HepG2 (cell line): ENCODE measurements around the gene NLRC3. TPM values are rescaled to one million over a fixed set of nuclear protein-coding genes. Genes with fewer than 3 reads are reported as not detected.

ENCODE experiments used
- FOXO1 ChIP-seq: sonication (generic); formaldehyde crosslinking; IDR thresholded peaks from 2 replicates; pipeline ENCODE4 v1.4.0; 2020; ENCODE audit warnings: missing genetic modification reagents
- HMGXB3 ChIP-seq: sonication (generic); formaldehyde crosslinking; IDR thresholded peaks from 2 replicates; pipeline ENCODE4 v1.4.0; 2020; ENCODE audit warnings: missing genetic modification reagents, borderline replicate concordance
- NR3C1 ChIP-seq: sonication (generic); formaldehyde crosslinking; IDR thresholded peaks from 2 replicates; pipeline ENCODE4 v1.4.0; 2020; ENCODE audit warnings: missing genetic modification reagents
- RBFOX2 ChIP-seq: fragments of 200-400 bp; formaldehyde crosslinking; IDR thresholded peaks from 2 replicates; pipeline ENCODE4 v1.6.1; 2017; ENCODE audit warnings: low read depth, mild to moderate bottlenecking, low read length
- REST ChIP-seq, 2 experiments: IDR thresholded peaks; 2 replicates each; pipeline ENCODE4 v1.6.1; 2011 to 2012; ENCODE audit warnings: low read length in 2 of 2, borderline replicate concordance in 1 of 2, low read depth in 1 of 2, mild to moderate bottlenecking in 1 of 2, moderate library complexity in 1 of 2
- SIN3A ChIP-seq: IDR thresholded peaks from 2 replicates; pipeline ENCODE4 v1.6.1; 2011; ENCODE audit warnings: low read depth, mild to moderate bottlenecking, control low read depth, low read length, borderline replicate concordance
- ZEB1 ChIP-seq: IDR thresholded peaks from 2 replicates; pipeline ENCODE4 v1.6.1; 2012; ENCODE audit warnings: mild to moderate bottlenecking, low read depth, inconsistent platforms; ENCODE audit not compliant: insufficient replicate concordance
- ZFP62 ChIP-seq: sonication (generic); formaldehyde crosslinking; IDR thresholded peaks from 2 replicates; pipeline ENCODE4 v1.4.0; 2020; ENCODE audit warnings: missing genetic modification reagents
- ZNF354B ChIP-seq: sonication (generic); formaldehyde crosslinking; IDR thresholded peaks from 2 replicates; pipeline ENCODE4 v1.8.0; 2022; ENCODE audit warnings: mild to moderate bottlenecking, missing genetic modification reagents
- ZNF496 ChIP-seq: sonication (generic); formaldehyde crosslinking; IDR thresholded peaks from 2 replicates; pipeline ENCODE4 v1.8.1; 2023; ENCODE audit warnings: mild to moderate bottlenecking, moderate library complexity, missing genetic modification reagents; ENCODE audit not compliant: insufficient replicate concordance
- ZNF512B ChIP-seq: sonication (generic); formaldehyde crosslinking; IDR thresholded peaks from 2 replicates; pipeline ENCODE4 v1.5.1; 2020; ENCODE audit warnings: missing genetic modification reagents, mild to moderate bottlenecking, borderline replicate concordance
- ZNF629 ChIP-seq: sonication (generic); formaldehyde crosslinking; conservative IDR thresholded peaks from 2 replicates; pipeline ENCODE4 v1.5.0; 2020; ENCODE audit warnings: missing genetic modification reagents
- ZNF703 ChIP-seq: sonication (generic); formaldehyde crosslinking; IDR thresholded peaks from 2 replicates; pipeline ENCODE4 v1.5.1; 2020; ENCODE audit warnings: missing genetic modification reagents, mild to moderate bottlenecking, moderate library complexity, borderline replicate concordance
- ZNF749 ChIP-seq: sonication (generic); formaldehyde crosslinking; IDR thresholded peaks from 2 replicates; pipeline ENCODE4 v1.8.0; 2022; ENCODE audit warnings: mild to moderate bottlenecking, missing genetic modification reagents, moderate library complexity, borderline replicate concordance
- ZNF800 ChIP-seq: sonication (generic); formaldehyde crosslinking; IDR thresholded peaks from 2 replicates; pipeline ENCODE4 v1.4.0; 2020; ENCODE audit warnings: missing genetic modification reagents
- polyA plus RNA-seq, 8 experiments: library from polyadenylated mRNA; depleted of rRNA in 3 of 8; stranded (reverse) in 7 of 8; unstranded in 1 of 8; fragments of >200 nt; fragmentation: Illumina TruSeq in 4 of 8; extraction: Trizol in 4 of 8; gene quantifications; 2 replicates each; pipeline versions ENCODE4 v1.2.1 to v1.2.3, GENCODE V29; 2011 to 2016; ENCODE audit warnings: low read depth in 4 of 8, missing spikeins in 1 of 8, mixed read lengths in 1 of 8; ENCODE audit not compliant: insufficient read depth in 1 of 8
- total RNA-seq, 5 experiments: library from RNA; depleted of rRNA; stranded (reverse); fragments of >200 nt; fragmentation: Illumina TruSeq; extraction: Trizol; gene quantifications; 2 replicates each; pipeline ENCODE4 v1.2.3, GENCODE V29; 2016; ENCODE audit warnings: low read depth in 1 of 5

NLRC3 gene
- total and polyA plus RNA-seq, 2 of the 13 experiments (the other 11 are each of a cell fraction or from before 2014, with no cell fraction given): not detected

GRCh38 chr16:3611146-3611975, 34.2 kb upstream of the NLRC3 start, which contains the start of gene SLX4 (continued):
- no peak for TF ChIP-seq HMGXB3
- TF ChIP-seq ZNF629 (CRISPR knock-in tag): no peak
- no peak for TF ChIP-seq ZNF800 (CRISPR knock-in tag)
- TF ChIP-seq NR3C1 (CRISPR knock-in tag): no peak
- TF ChIP-seq SIN3A: peak; percentile 80; the same call in 1 of the 2 replicates
- TF ChIP-seq ZNF496 (CRISPR knock-in tag): no peak
- TF ChIP-seq ZNF354B: no peak
- no peak for TF ChIP-seq REST (IDR thresholded peaks at IDR 0.05; ENCODE audit: borderline replicate concordance in 1 of 2, low read depth in 1 of 2, low read length in 2 of 2)
- no peak for TF ChIP-seq ZFP62 (CRISPR knock-in tag)
- TF ChIP-seq ZNF703 (CRISPR knock-in tag): no peak
- TF ChIP-seq FOXO1 (CRISPR knock-in tag): peak; percentile 19
- TF ChIP-seq ZNF749 (CRISPR knock-in tag): 0 out of 2 replicates have a peak, but pooled peaks have one; percentile 38
- TF ChIP-seq ZNF512B (CRISPR knock-in tag): no peak
- TF ChIP-seq RBFOX2: peak; percentile 75
- no peak for TF ChIP-seq ZEB1
